ENCODE results near the gene CMYA5.

DNA sequence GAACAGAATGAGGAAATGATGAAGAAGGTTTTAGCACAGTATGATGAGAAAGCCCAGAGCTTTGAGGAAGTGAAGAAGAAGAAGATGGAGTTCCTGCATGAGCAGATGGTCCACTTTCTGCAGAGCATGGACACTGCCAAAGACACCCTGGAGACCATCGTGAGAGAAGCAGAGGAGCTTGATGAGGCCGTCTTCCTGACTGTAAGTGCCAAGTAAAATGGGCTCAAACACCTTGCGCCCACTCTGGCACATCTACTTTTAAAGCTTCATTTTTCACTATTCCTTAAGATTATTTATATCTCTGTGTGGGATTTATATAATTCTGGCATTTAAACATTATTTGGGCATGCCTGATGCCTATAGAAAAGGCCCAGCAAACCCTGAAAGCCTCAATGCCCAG lies 55.6 kb downstream of the CMYA5 start:
- TF ChIP-seq, protein P1, sequence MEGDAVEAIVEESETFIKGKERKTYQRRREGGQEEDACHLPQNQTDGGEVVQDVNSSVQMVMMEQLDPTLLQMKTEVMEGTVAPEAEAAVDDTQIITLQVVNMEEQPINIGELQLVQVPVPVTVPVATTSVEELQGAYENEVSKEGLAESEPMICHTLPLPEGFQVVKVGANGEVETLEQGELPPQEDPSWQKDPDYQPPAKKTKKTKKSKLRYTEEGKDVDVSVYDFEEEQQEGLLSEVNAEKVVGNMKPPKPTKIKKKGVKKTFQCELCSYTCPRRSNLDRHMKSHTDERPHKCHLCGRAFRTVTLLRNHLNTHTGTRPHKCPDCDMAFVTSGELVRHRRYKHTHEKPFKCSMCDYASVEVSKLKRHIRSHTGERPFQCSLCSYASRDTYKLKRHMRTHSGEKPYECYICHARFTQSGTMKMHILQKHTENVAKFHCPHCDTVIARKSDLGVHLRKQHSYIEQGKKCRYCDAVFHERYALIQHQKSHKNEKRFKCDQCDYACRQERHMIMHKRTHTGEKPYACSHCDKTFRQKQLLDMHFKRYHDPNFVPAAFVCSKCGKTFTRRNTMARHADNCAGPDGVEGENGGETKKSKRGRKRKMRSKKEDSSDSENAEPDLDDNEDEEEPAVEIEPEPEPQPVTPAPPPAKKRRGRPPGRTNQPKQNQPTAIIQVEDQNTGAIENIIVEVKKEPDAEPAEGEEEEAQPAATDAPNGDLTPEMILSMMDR (IDR thresholded peaks at IDR 0.05 in 2 of 3, conservative IDR thresholded peaks at IDR 0.05 in 1 of 3; ENCODE audit: borderline replicate concordance in 1 of 3, insufficient read depth in 1 of 3, low read depth in 2 of 3, low read length in 2 of 3) = no peak
- TF ChIP-seq JUND (IDR thresholded peaks at IDR 0.05) (no peak), RAD21 (IDR thresholded peaks at IDR 0.05; ENCODE audit: low read depth) (no peak), POLR2AphosphoS5 (IDR thresholded peaks at IDR 0.05; ENCODE audit: low read depth, low read length) (no peak), POLR2A (IDR thresholded peaks at IDR 0.05; ENCODE audit: borderline replicate concordance, extremely low read depth, insufficient read depth, insufficient read length) (no peak), SIN3A (IDR thresholded peaks at IDR 0.05; ENCODE audit: low read depth) (no peak), EZH2 (IDR thresholded peaks at IDR 0.05) (no peak), SRF (IDR thresholded peaks at IDR 0.05; ENCODE audit: low read depth) (no peak), YY1 (IDR thresholded peaks at IDR 0.05; ENCODE audit: extremely low read depth, insufficient replicate concordance, low read depth, low read length) (no peak)
- TF ChIP-seq, protein P2, sequence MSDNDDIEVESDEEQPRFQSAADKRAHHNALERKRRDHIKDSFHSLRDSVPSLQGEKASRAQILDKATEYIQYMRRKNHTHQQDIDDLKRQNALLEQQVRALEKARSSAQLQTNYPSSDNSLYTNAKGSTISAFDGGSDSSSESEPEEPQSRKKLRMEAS (IDR thresholded peaks at IDR 0.05) = no peak
- TF ChIP-seq, protein P3, sequence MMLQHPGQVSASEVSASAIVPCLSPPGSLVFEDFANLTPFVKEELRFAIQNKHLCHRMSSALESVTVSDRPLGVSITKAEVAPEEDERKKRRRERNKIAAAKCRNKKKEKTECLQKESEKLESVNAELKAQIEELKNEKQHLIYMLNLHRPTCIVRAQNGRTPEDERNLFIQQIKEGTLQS (IDR thresholded peaks at IDR 0.05) = no peak

Data from HCT116 (cell line).